Keratinocyte (primary cell): Measurements from ENCODE around the gene CARD6. TPM values are rescaled to one million over a fixed set of nuclear protein-coding genes. Genes with fewer than 3 reads are reported as not detected.

Source experiments
- DNase-seq: peaks from one replicate; pipeline ENCODE4 v3.0.0-alpha.2; 2011; ENCODE audit warnings: low read depth, missing footprints, low spot score
- FAIRE-seq: peaks from 2 replicates; lab custom pipeline; 2011; peaks lifted over from hg19 to GRCh38; lab: Jason Lieb, UNC
- H2AFZ ChIP-seq: 2 replicates; pipeline ENCODE4 v1.6.0; 2012; ENCODE audit warnings: low read length, control low read depth, inconsistent platforms; ENCODE audit not compliant: control insufficient read depth
- H3K27ac ChIP-seq: 2 replicates; pipeline ENCODE4 v1.5.1; 2011; ENCODE audit warnings: low read length; ENCODE audit not compliant: control insufficient read depth, insufficient read depth
- H3K27me3 ChIP-seq: 3 replicates; pipeline ENCODE4 v1.6.0; 2011; ENCODE audit warnings: low read length; ENCODE audit not compliant: control insufficient read depth, insufficient read depth; ENCODE audit errors: extremely low read depth
- H3K36me3 ChIP-seq, 2 experiments: 2 replicates in 1 of 2; 3 replicates in 1 of 2; pipeline ENCODE4 v1.5.1; 2011; ENCODE audit warnings: low read length in 2 of 2, mild to moderate bottlenecking in 1 of 2; ENCODE audit not compliant: control insufficient read depth in 2 of 2, insufficient read depth in 2 of 2; ENCODE audit errors: extremely low read depth in 1 of 2
- H3K4me1 ChIP-seq: 3 replicates; pipeline ENCODE4 v1.5.1; 2011; ENCODE audit warnings: low read length; ENCODE audit not compliant: control insufficient read depth, insufficient read depth; ENCODE audit errors: extremely low read depth
- H3K4me2 ChIP-seq: 3 replicates; pipeline ENCODE4 v1.6.0; 2011; ENCODE audit warnings: low read depth, low read length; ENCODE audit not compliant: control insufficient read depth, insufficient read depth; ENCODE audit errors: extremely low read depth
- H3K4me3 ChIP-seq, 3 experiments: fragments of 200-600 bp in 1 of 3; sonication (generic) in 1 of 3; 2 replicates in 2 of 3; 3 replicates in 1 of 3; pipeline ENCODE4 v1.5.1; 2011 to 2016; ENCODE audit warnings: low read length in 3 of 3, mild to moderate bottlenecking in 3 of 3, control low read depth in 2 of 3, inconsistent platforms in 1 of 3, low read depth in 1 of 3, mixed read lengths in 1 of 3, mixed run types in 1 of 3, moderate library complexity in 1 of 3; ENCODE audit not compliant: control insufficient read depth in 2 of 3, insufficient read depth in 2 of 3; ENCODE audit errors: extremely low read depth in 1 of 3
- H3K79me2 ChIP-seq: 2 replicates; pipeline ENCODE4 v1.6.0; 2012; ENCODE audit warnings: low read length; ENCODE audit not compliant: control insufficient read depth, insufficient read depth
- H3K9ac ChIP-seq: 3 replicates; pipeline ENCODE4 v1.6.0; 2011; ENCODE audit warnings: low read length; ENCODE audit not compliant: control insufficient read depth, insufficient read depth; ENCODE audit errors: extremely low read depth
- H3K9me1 ChIP-seq: 3 replicates; pipeline ENCODE4 v1.6.0; 2011; ENCODE audit warnings: low read length; ENCODE audit not compliant: control insufficient read depth, insufficient read depth; ENCODE audit errors: extremely low read depth
- H3K9me3 ChIP-seq: 2 replicates; pipeline ENCODE4 v1.5.1; 2012; ENCODE audit warnings: low read depth, low read length; ENCODE audit not compliant: control insufficient read depth
- H4K20me1 ChIP-seq: 3 replicates; pipeline ENCODE4 v1.6.0; 2011; ENCODE audit warnings: low read length; ENCODE audit not compliant: control insufficient read depth, insufficient read depth; ENCODE audit errors: extremely low read depth
- CTCF ChIP-seq, 3 experiments: IDR thresholded peaks in 1 of 3; conservative IDR thresholded peaks in 1 of 3; optimal IDR thresholded peaks in 1 of 3; 2 replicates in 2 of 3; 3 replicates in 1 of 3; pipeline versions ENCODE3 to v1.5.1; 2011; ENCODE audit warnings: low read length in 3 of 3, mild to moderate bottlenecking in 3 of 3, moderate library complexity in 2 of 3, control low read depth in 1 of 3, inconsistent platforms in 1 of 3; ENCODE audit not compliant: insufficient read depth in 2 of 3; ENCODE audit errors: extremely low read depth in 1 of 3
- EZH2 ChIP-seq: IDR thresholded peaks from one replicate; pipeline ENCODE4 v1.6.1; 2012; ENCODE audit warnings: inconsistent platforms, mild to moderate bottlenecking, low read length, moderate library complexity
- dilution Hi-C: fragments of 300-500 bp; cut with MboI; formaldehyde crosslinking; loops from one replicate; pipeline ENCODE4 v1.7.0; 2020; ENCODE audit warnings: low sequenced_read_pairs; ENCODE audit not compliant: extremely low pct_ligation_motif_present
- polyA plus RNA-seq, 5 experiments: library from polyadenylated mRNA; depleted of rRNA in 3 of 5; stranded (reverse) in 3 of 5; stranded (forward) in 1 of 5; unstranded in 1 of 5; fragments of >200 nt; gene quantifications; 1 replicate in 1 of 5; 2 replicates in 3 of 5; 3 replicates in 1 of 5; pipeline versions ENCODE4 v1.2.1 to v1.2.3, GENCODE V29; 2011 to 2012; ENCODE audit warnings: missing spikeins in 2 of 5, low read depth in 1 of 5, low replicate concordance in 1 of 5

The CARD6 gene
- polyA plus RNA-seq, 1 donor (not counting 4 experiments of a cell fraction or from before 2014, with no cell fraction given), result 4.4 TPM

GRCh38 chr5:40906351-40906751, 65.2 kb downstream of the CARD6 start:
- Histone ChIP-seq H3K4me3 (no peak overlapping the region), H3K9me1 (no peaks in the 10 kb centered on the region), H3K79me2 (no peaks in the 10 kb centered on the region), H3K36me3 (no peaks in the 10 kb centered on the region), H3K9ac (no peak overlapping the region), H3K4me2 (no peak overlapping the region), H3K9me3 (no peaks in the 10 kb centered on the region), H3K4me1 (no peaks in the 10 kb centered on the region), H4K20me1 (no peaks in the 10 kb centered on the region), H2AFZ (no peak overlapping the region), H3K27me3 (no peaks in the 10 kb centered on the region), H3K27ac (no peak overlapping the region)
- FAIRE-seq (no peak), DNase-seq (no peak)
- dilution Hi-C loops, result no loop called here
- TF ChIP-seq EZH2 (no peak), CTCF (optimal IDR thresholded peaks at IDR 0.05 in 1 of 3, IDR thresholded peaks at IDR 0.05 in 1 of 3, conservative IDR thresholded peaks at IDR 0.05 in 1 of 3; ENCODE audit: extremely low read depth in 1 of 3, insufficient read depth in 2 of 3, low read length in 3 of 3) (no peak)

GRCh38 chr5:40909264-40909663, 68.1 kb downstream of the CARD6 start, which contains the start of gene C7:
Gene C7, plus strand, starts transcription at chr5:40909497. Its CDS starts 114 bp downstream, at chr5:40909611.
- H3K27me3 ChIP-seq, result no peaks in the 10 kb centered on the region
- H3K9ac ChIP-seq, result no peak within 1 kb of the TSS
- H3K4me2 ChIP-seq, result no peak within 1 kb of the TSS
- no peaks in the 10 kb centered on the region for H3K79me2 ChIP-seq
- H4K20me1 ChIP-seq, result no peaks in the 10 kb centered on the region
- no peak within 1 kb of the TSS for H2AFZ ChIP-seq
- H3K27ac ChIP-seq, result no peak within 1 kb of the TSS
- H3K4me1 ChIP-seq, result no peaks in the 10 kb centered on the region
- TF ChIP-seq CTCF (optimal IDR thresholded peaks at IDR 0.05 in 1 of 3, IDR thresholded peaks at IDR 0.05 in 1 of 3, conservative IDR thresholded peaks at IDR 0.05 in 1 of 3; ENCODE audit: extremely low read depth in 1 of 3, insufficient read depth in 2 of 3, low read length in 3 of 3) (no peak), EZH2 (no peak)
- no peak within 1 kb of the TSS for H3K4me3 ChIP-seq
- no peak for DNase-seq
- dilution Hi-C loops, result no loop called here
- FAIRE-seq, result no peak
- H3K9me3 ChIP-seq, result no peaks in the 10 kb centered on the region
- H3K36me3 ChIP-seq, result no peaks in the 10 kb centered on the region
- H3K9me1 ChIP-seq, result no peaks in the 10 kb centered on the region
